A673 (cell line): Measurements from ENCODE around the gene PODNL1. TPM values are rescaled to one million over a fixed set of nuclear protein-coding genes. Genes with fewer than 3 reads are reported as not detected.

Experiments
- BruUV-seq: library from RNA; stranded (reverse); fragments of 400-500 nt; replicated peaks from 2 replicates; lab custom pipeline; 2021; lab: Mats Ljungman, UMichigan
- CTCF ChIA-PET: fragments of 300-600 bp; sonication (Branson Sonifier 250); formaldehyde crosslinking; loops from one replicate; lab custom pipeline; 2022; ENCODE audit warnings: antibody characterized with exemption; lab: Charles Lee
- POLR2A ChIA-PET: fragments of 300-600 bp; sonication (Branson Sonifier 250); formaldehyde crosslinking; loops from one replicate; lab custom pipeline; 2022; ENCODE audit warnings: antibody characterized with exemption; ENCODE audit not compliant: low non-redundant PET; lab: Charles Lee
- DNase-seq: peaks from one replicate; pipeline ENCODE4 v3.0.0-alpha.2; 2015; ENCODE audit warnings: low spot score
- H3K27ac ChIP-seq: fragments of 200-600 bp; sonication (generic); 2 replicates; pipeline ENCODE4 v1.5.1; 2016; ENCODE audit warnings: mixed run types, low read depth, mild to moderate bottlenecking, mixed read lengths, antibody characterized with exemption, low read length; ENCODE audit not compliant: poor library complexity, severe bottlenecking
- H3K27me3 ChIP-seq: fragments of 200-600 bp; sonication (generic); replicated peaks from 2 replicates; pipeline ENCODE4 v1.6.1; 2017; ENCODE audit warnings: mixed run types, low read depth, mild to moderate bottlenecking, mixed read lengths, antibody characterized with exemption, low read length; ENCODE audit not compliant: insufficient read depth, poor library complexity
- H3K36me3 ChIP-seq: fragments of 200-600 bp; sonication (generic); 2 replicates; pipeline ENCODE4 v1.6.1; 2016; ENCODE audit warnings: mixed run types, mild to moderate bottlenecking, mixed read lengths, antibody characterized with exemption, low read length; ENCODE audit not compliant: insufficient read depth, poor library complexity, severe bottlenecking
- H3K4me1 ChIP-seq: fragments of 200-600 bp; sonication (generic); 2 replicates; pipeline ENCODE4 v1.6.1; 2017; ENCODE audit warnings: mixed run types, mild to moderate bottlenecking, mixed read lengths, antibody characterized with exemption, low read length; ENCODE audit not compliant: insufficient read depth, poor library complexity, severe bottlenecking
- H3K4me3 ChIP-seq: fragments of 200-600 bp; sonication (generic); 2 replicates; pipeline ENCODE4 v1.5.1; 2016; ENCODE audit warnings: low read depth, mixed run types, mild to moderate bottlenecking, mixed read lengths, low read length; ENCODE audit not compliant: poor library complexity, severe bottlenecking
- H3K9me3 ChIP-seq: fragments of 200-600 bp; sonication (generic); 2 replicates; pipeline ENCODE4 v1.6.1; 2016; ENCODE audit warnings: mixed run types, low read depth, mild to moderate bottlenecking, mixed read lengths, antibody characterized with exemption, low read length; ENCODE audit not compliant: poor library complexity, severe bottlenecking
- CTCF ChIP-seq: fragments of 300-800, 200-600 bp; sonication (generic); conservative IDR thresholded peaks from 2 replicates; pipeline ENCODE4 v1.5.1; 2017; ENCODE audit warnings: low read depth, mild to moderate bottlenecking, antibody characterized with exemption, low read length, moderate library complexity, mixed read lengths
- EZH2 ChIP-seq: fragments of 200-600 bp; sonication (generic); IDR thresholded peaks from 2 replicates; pipeline ENCODE4 v1.6.1; 2017; ENCODE audit warnings: borderline replicate concordance, low read depth, mild to moderate bottlenecking, mixed read lengths, antibody characterized with exemption, low read length; ENCODE audit not compliant: poor library complexity, severe bottlenecking
- intact Hi-C: fragments of 100-400 bp; cut with micrococcal nuclease; formaldehyde crosslinking; loops from one replicate; pipeline ENCODE4 v1.10.0; 2022; ENCODE audit not compliant: unreplicated experiment
- total RNA-seq: library from RNA; stranded (reverse); gene quantifications from 2 replicates; pipeline ENCODE4 v1.2.3, GENCODE V29; 2021

Gene PODNL1
- total RNA-seq, 1 experiment from 2014 or later: not detected

- Histone ChIP-seq H3K36me3 (no peaks in the 10 kb centered on the region), H3K4me3 (no peak overlapping the region), H3K27me3 (no peaks in the 10 kb centered on the region), H3K4me1 (peaks cover 13% of the 10 kb centered on the region), H3K9me3 (no peaks in the 10 kb centered on the region), H3K27ac (no peak overlapping the region)
- intact Hi-C loops: loop anchor here (5.0 kb wide), 3 partner anchors 150 to 600 kb away; partner anchors contain the start of genes ASF1B and IL27RA
- no peak for DNase-seq
- ChIA-PET CTCF (interaction anchor here (1.1 kb wide), 1 partner anchor 192 kb away, joined by 3 read pairs; no protein-coding TSS in a partner anchor), POLR2A (interaction anchor here (0.6 to 0.7 kb wide), 2 partner anchors 57 to 254 kb away, joined by 7 read pairs; no protein-coding TSS in a partner anchor)
- BruUV-seq: no TSS peak
- TF ChIP-seq EZH2 (no peak), CTCF (no peak)
These were observed 56.4 kb downstream of the PODNL1 start for GRCh38 chr19:13881692-13882418.

DNA sequence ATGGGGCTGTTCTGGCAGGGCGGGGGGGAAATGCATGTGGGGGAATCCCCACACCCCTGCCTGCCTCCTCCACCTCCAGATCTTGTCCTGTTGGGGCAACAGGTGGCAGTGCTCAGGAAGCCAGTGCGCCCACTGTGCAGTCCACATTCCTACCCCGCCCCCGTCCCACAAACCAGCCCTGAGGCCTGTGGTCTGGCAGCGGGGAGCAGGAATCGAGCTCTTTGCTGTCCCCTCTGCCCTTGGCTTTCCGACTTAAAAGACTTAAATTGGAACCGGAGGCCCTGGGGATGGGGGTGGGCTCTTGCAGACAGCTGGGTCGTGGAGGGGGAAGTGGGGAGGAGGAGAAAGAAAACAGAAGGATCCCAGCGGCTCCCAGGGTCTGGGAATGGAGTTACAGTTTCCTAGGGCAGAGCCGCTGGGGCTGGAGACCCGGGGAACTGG lies 56.9 kb downstream of the PODNL1 start:
- Histone ChIP-seq H3K4me1 (peaks cover 13% of the 10 kb centered on the region), H3K4me3 (no peak overlapping the region), H3K9me3 (no peaks in the 10 kb centered on the region), H3K27me3 (no peaks in the 10 kb centered on the region), H3K27ac (peak overlapping the region; percentile 82), H3K36me3 (no peaks in the 10 kb centered on the region)
- ChIA-PET CTCF (interaction anchor here (1.1 kb wide), 1 partner anchor 193 kb away, joined by 3 read pairs; no protein-coding TSS in a partner anchor), POLR2A (no interaction called here)
- no peak for DNase-seq
- intact Hi-C loops: loop anchor here (5.0 kb wide), 3 partner anchors 151 to 601 kb away; partner anchors contain the start of genes ASF1B and IL27RA
- no TSS peak for BruUV-seq
- TF ChIP-seq CTCF (no peak), EZH2 (no peak)

Other genes starting within 250 kb of the PODNL1 start
- gene MRI1, start 173.9 kb downstream of the PODNL1 start, total RNA-seq: 57.9 and 63.8 TPM in 2 replicates
- 137 and 140 TPM in 2 replicates for gene C19orf53, start 164.0 kb downstream of the PODNL1 start, total RNA-seq
- 9.8 and 13.7 TPM in 2 replicates for gene ZSWIM4, start 143.0 kb downstream of the PODNL1 start, total RNA-seq
- gene NANOS3, start 61.3 kb downstream of the PODNL1 start, total RNA-seq: 4.9 and 7.1 TPM in 2 replicates
- 3.2 and 4.0 TPM in 2 replicates for gene BRME1, start 32.3 kb downstream of the PODNL1 start, total RNA-seq
- 38.6 and 40.9 TPM in 2 replicates for gene CC2D1A, start 32.2 kb downstream of the PODNL1 start, total RNA-seq
- gene DCAF15, start 14.1 kb upstream of the PODNL1 start, total RNA-seq: 62.4 and 65.4 TPM in 2 replicates
- 19.5 and 23.1 TPM in 2 replicates for gene RFX1, start 67.9 kb upstream of the PODNL1 start, total RNA-seq
- not detected in 2 replicates for gene RLN3, start 89.7 kb upstream of the PODNL1 start, total RNA-seq
- 5.4 and 6.0 TPM in 2 replicates for gene IL27RA, start 93.3 kb upstream of the PODNL1 start, total RNA-seq
- gene PALM3, start 123.7 kb upstream of the PODNL1 start, total RNA-seq: 18.5 and 21.8 TPM in 2 replicates
- 0.26 and 0.61 TPM in 2 replicates for gene MISP3, start 134.4 kb upstream of the PODNL1 start, total RNA-seq
- gene C19orf67, start 147.4 kb upstream of the PODNL1 start, total RNA-seq: not detected in 2 replicates
- gene SAMD1, start 152.3 kb upstream of the PODNL1 start, total RNA-seq: 52.9 and 56.0 TPM in 2 replicates
- gene PRKACA, start 179.3 kb upstream of the PODNL1 start, total RNA-seq: 56.7 and 77.9 TPM in 2 replicates
- gene ASF1B, start 198.2 kb upstream of the PODNL1 start, total RNA-seq: 50.0 and 54.6 TPM in 2 replicates